K562 (cell line): ENCODE data around the gene GRIN1. TPM values are rescaled to one million over a fixed set of nuclear protein-coding genes. Genes with fewer than 3 reads are reported as not detected.
A peak's percentile ranks its signal among the peaks of the same experiment; 100 is the strongest.

Experiments used
- ATAC-seq: fragments of 200-7000 bp; cut with Tn5 transposase; 3 replicates; pipeline ENCODE4 v1.9.1; 2020; ENCODE audit warnings: moderate library complexity
- BruUV-seq: library from RNA; stranded (reverse); fragments of 400-500 nt; replicated peaks from 2 replicates; lab custom pipeline; 2021; lab: Mats Ljungman, UMichigan
- CTCF ChIA-PET: fragments of 300-600 bp; formaldehyde crosslinking; extraction: SDS; loops from one replicate; lab custom pipeline; 2021; ENCODE audit warnings: low intra/inter-chr PET ratio; lab: Yijun Ruan, JAX
- POLR2A ChIA-PET: fragments of 300-600, 350-650 bp; sonication (Branson Sonifier 250); formaldehyde crosslinking; extraction: SDS; loops from one replicate; lab custom pipeline; 2021; ENCODE audit warnings: antibody characterized with exemption, inconsistent platforms; lab: Yijun Ruan, JAX
- DNase-seq, 4 experiments: peaks; one replicate each; pipeline versions ENCODE4 v3.0.0 to v3.0.0-alpha.2; 2011 to 2018; ENCODE audit warnings: low spot score in 3 of 4, mixed read lengths in 3 of 4; ENCODE audit errors: extremely low read depth in 1 of 4
- FAIRE-seq: peaks from 2 replicates; lab custom pipeline; 2011; peaks lifted over from hg19 to GRCh38; lab: Jason Lieb, UNC
- H2AFZ ChIP-seq: 2 replicates; pipeline ENCODE4 v1.6.0; 2011; ENCODE audit warnings: low read depth, low read length, control low read depth, inconsistent platforms
- H3K27ac ChIP-seq: fragments of 200-600 bp; 3 replicates; pipeline ENCODE4 v1.8.0; 2011; ENCODE audit warnings: low read depth, mild to moderate bottlenecking, control low read depth, inconsistent platforms, low read length, moderate library complexity, mixed read lengths; ENCODE audit errors: extremely low read depth
- H3K27me3 ChIP-seq, 2 experiments: fragments of 300-600 bp in 1 of 2; 2 replicates in 1 of 2; 3 replicates in 1 of 2; pipeline versions ENCODE4 v1.6.0 to v1.8.0; 2011; ENCODE audit warnings: inconsistent platforms in 2 of 2, low read length in 2 of 2, mild to moderate bottlenecking in 1 of 2, mixed read lengths in 1 of 2, moderate library complexity in 1 of 2; ENCODE audit not compliant: control insufficient read depth in 2 of 2, insufficient read depth in 2 of 2
- H3K36me3 ChIP-seq: fragments of 300-600 bp; 3 replicates; pipeline ENCODE4 v1.8.0; 2011; ENCODE audit warnings: mild to moderate bottlenecking, low read length, inconsistent platforms; ENCODE audit not compliant: control insufficient read depth, insufficient read depth
- H3K4me1 ChIP-seq, 2 experiments: fragments of 200-600 bp in 1 of 2; replicated peaks in 1 of 2; 2 replicates in 1 of 2; 3 replicates in 1 of 2; pipeline versions ENCODE4 v1.5.1 to v1.8.0; 2011; ENCODE audit warnings: inconsistent platforms in 2 of 2, low read length in 2 of 2, mild to moderate bottlenecking in 1 of 2, mixed read lengths in 1 of 2, moderate library complexity in 1 of 2; ENCODE audit not compliant: control insufficient read depth in 2 of 2, insufficient read depth in 2 of 2
- H3K4me2 ChIP-seq: 2 replicates; pipeline ENCODE4 v1.6.1; 2011; ENCODE audit warnings: low read length, control low read depth, inconsistent platforms, mixed read lengths; ENCODE audit not compliant: insufficient read depth
- H3K4me3 ChIP-seq: fragments of 200-600 bp; sonication (generic), shearing (Covaris generic); 2 replicates; pipeline ENCODE4 v1.5.1; 2016; ENCODE audit warnings: control low read depth, inconsistent platforms
- H3K79me2 ChIP-seq: fragments of 200-600 bp; 3 replicates; pipeline ENCODE4 v1.8.0; 2011; ENCODE audit warnings: low read length, inconsistent platforms; ENCODE audit not compliant: control insufficient read depth, insufficient read depth
- H3K9ac ChIP-seq, 2 experiments: 2 replicates each; pipeline versions ENCODE4 v1.6.0 to v1.6.1; 2011; ENCODE audit warnings: low read depth in 2 of 2, low read length in 2 of 2, control low read depth in 1 of 2, inconsistent platforms in 1 of 2, mild to moderate bottlenecking in 1 of 2, mixed read lengths in 1 of 2; ENCODE audit not compliant: insufficient read depth in 1 of 2
- H3K9me1 ChIP-seq: one replicate; pipeline ENCODE4 v1.6.0; 2011; ENCODE audit warnings: inconsistent platforms, mild to moderate bottlenecking, low read length, moderate library complexity; ENCODE audit not compliant: control insufficient read depth, insufficient read depth
- H3K9me3 ChIP-seq: replicated peaks from 2 replicates; pipeline ENCODE4 v1.5.1; 2011; ENCODE audit warnings: low read depth, low read length, inconsistent platforms; ENCODE audit not compliant: control insufficient read depth, insufficient read depth
- H4K20me1 ChIP-seq: replicated peaks from 2 replicates; pipeline ENCODE4 v1.6.1; 2011; ENCODE audit warnings: low read length, inconsistent platforms, mixed read lengths; ENCODE audit not compliant: control insufficient read depth, insufficient read depth
- EHMT2 ChIP-seq: fragments of 450-650 bp; IDR thresholded peaks from 2 replicates; pipeline ENCODE4 v1.6.1; 2018; ENCODE audit warnings: antibody characterized with exemption
- GABPA ChIP-seq: fragments of 200-800 bp; sonication (Bioruptor generic); conservative IDR thresholded peaks from 2 replicates; pipeline ENCODE4 v1.6.1; 2016; ENCODE audit warnings: low read depth, missing genetic modification characterization, missing compliant biosample characterization
- GABPB1 ChIP-seq: sonication (generic); formaldehyde crosslinking; IDR thresholded peaks from 2 replicates; pipeline ENCODE4 v1.8.0; 2022; ENCODE audit warnings: mild to moderate bottlenecking, missing genetic modification reagents
- PCBP2 ChIP-seq: fragments of 200-400 bp; formaldehyde crosslinking; IDR thresholded peaks from 2 replicates; pipeline ENCODE4 v1.6.1; 2018; ENCODE audit warnings: low read length, low read depth, mild to moderate bottlenecking, moderate library complexity; ENCODE audit not compliant: poor library complexity, severe bottlenecking
- POLR3A ChIP-seq: IDR thresholded peaks from 2 replicates; pipeline ENCODE4 v1.6.1; 2011; ENCODE audit warnings: borderline replicate concordance, mild to moderate bottlenecking, moderate library complexity; ENCODE audit not compliant: insufficient read length, insufficient read depth; ENCODE audit errors: extremely low read depth
- RBM39 ChIP-seq: fragments of 200-400 bp; formaldehyde crosslinking; optimal IDR thresholded peaks from 2 replicates; pipeline ENCODE3; 2018; ENCODE audit warnings: low read depth, low read length
- SIX5 ChIP-seq, 2 experiments: IDR thresholded peaks; 2 replicates each; pipeline ENCODE4 v1.6.1; 2011; ENCODE audit warnings: low read length in 2 of 2, borderline replicate concordance in 1 of 2, low read depth in 1 of 2, mild to moderate bottlenecking in 1 of 2, moderate library complexity in 1 of 2; ENCODE audit not compliant: insufficient read depth in 1 of 2
- TFAM ChIP-seq: fragments of 250-450 bp; sonication (Bioruptor Pico); conservative IDR thresholded peaks from 2 replicates; pipeline ENCODE4 v1.5.0; 2021; ENCODE audit warnings: mild to moderate bottlenecking, moderate library complexity
- U2AF1 ChIP-seq: fragments of 200-400 bp; formaldehyde crosslinking; optimal IDR thresholded peaks from 2 replicates; pipeline ENCODE3; 2017; ENCODE audit warnings: mild to moderate bottlenecking, low read depth, low read length, moderate library complexity
- YBX1 ChIP-seq: fragments of 450-650 bp; IDR thresholded peaks from 2 replicates; pipeline ENCODE4 v1.7.1; 2016; ENCODE audit warnings: mild to moderate bottlenecking
- ZKSCAN8 ChIP-seq: fragments of 200-800 bp; sonication (Bioruptor generic); IDR thresholded peaks from 2 replicates; pipeline ENCODE4 v1.6.1; 2016; ENCODE audit warnings: missing genetic modification characterization, missing compliant biosample characterization
- ZNF12 ChIP-seq: sonication (generic); formaldehyde crosslinking; IDR thresholded peaks from 2 replicates; pipeline ENCODE4 v1.4.0; 2020; ENCODE audit warnings: mild to moderate bottlenecking, missing genetic modification reagents
- ZNF134 ChIP-seq: fragments of 250-450 bp; sonication (Bioruptor Pico); conservative IDR thresholded peaks from 2 replicates; pipeline ENCODE4 v1.4.0; 2020
- ZNF384 ChIP-seq: IDR thresholded peaks from 2 replicates; pipeline ENCODE4 v1.6.1; 2012; ENCODE audit warnings: low read depth, low read length, improper control_type of control experiment
- ZNF444 ChIP-seq: fragments of 250-450 bp; sonication (Bioruptor Pico); IDR thresholded peaks from 2 replicates; pipeline ENCODE4 v1.4.0; 2020; ENCODE audit warnings: mild to moderate bottlenecking, moderate library complexity
- ZNF699 ChIP-seq: fragments of 250-450 bp; sonication (Bioruptor Pico); IDR thresholded peaks from 2 replicates; pipeline ENCODE4 v1.8.0; 2021; ENCODE audit warnings: mild to moderate bottlenecking, moderate library complexity; ENCODE audit not compliant: insufficient replicate concordance
- WGBS: fragments of 100-300 bp; shearing (Covaris generic); methylation state at CpG from one replicate; pipeline ENCODE4 v1.1.6; 2016; ENCODE audit warnings: low coverage, mixed read lengths; ENCODE audit not compliant: insufficient coverage; ENCODE audit errors: missing lambda C conversion rate; 5-methylcytosine and 5-hydroxymethylcytosine counted together
- in situ Hi-C: fragments of 300-500 bp; cut with MboI; formaldehyde crosslinking; loops from 4 replicates; pipeline ENCODE4 v1.15.0; 2018; ENCODE audit warnings: inconsistent platforms, mixed read lengths
- intact Hi-C: fragments of 100-400 bp; cut with micrococcal nuclease; formaldehyde crosslinking; loops from 2 replicates; pipeline ENCODE4 v1.14.2; 2022
- polyA plus RNA-seq, 8 experiments: library from polyadenylated mRNA; depleted of rRNA in 4 of 8; stranded (reverse) in 5 of 8; unstranded in 3 of 8; fragments of >200 nt; fragmentation: Nextera tagmentation in 2 of 8; fragmentation: Illumina TruSeq in 1 of 8; extraction: Ambion mirVana in 2 of 8; extraction: Trizol in 1 of 8; gene quantifications; 2 replicates each; pipeline versions ENCODE4 v1.2.1 to v1.2.3, GENCODE V29; 2011 to 2014; ENCODE audit warnings: inconsistent platforms in 1 of 8, missing spikeins in 1 of 8
- total RNA-seq, 7 experiments: library from RNA; depleted of rRNA in 6 of 7; stranded (reverse); fragments of >200 nt in 6 of 7; fragmentation: Illumina TruSeq in 2 of 7; extraction: Trizol in 2 of 7; gene quantifications; 2 replicates each; pipeline versions ENCODE4 v1.2.1 to v1.2.3, GENCODE V29; 2011 to 2021; ENCODE audit warnings: low replicate concordance in 1 of 7
- TF ChIP-seq, protein P1 (sequence below): sonication (generic); formaldehyde crosslinking; IDR thresholded peaks from 2 replicates; pipeline ENCODE4 v1.9.0; 2022; ENCODE audit warnings: mild to moderate bottlenecking, missing genetic modification reagents

Gene GRIN1
- total and polyA plus RNA-seq, 9 of the 15 experiments (the other 6 are each of a cell fraction or from before 2014, with no cell fraction given), result 0.03 to 0.35 (median 0.16) TPM; not detected in 6

DNA sequence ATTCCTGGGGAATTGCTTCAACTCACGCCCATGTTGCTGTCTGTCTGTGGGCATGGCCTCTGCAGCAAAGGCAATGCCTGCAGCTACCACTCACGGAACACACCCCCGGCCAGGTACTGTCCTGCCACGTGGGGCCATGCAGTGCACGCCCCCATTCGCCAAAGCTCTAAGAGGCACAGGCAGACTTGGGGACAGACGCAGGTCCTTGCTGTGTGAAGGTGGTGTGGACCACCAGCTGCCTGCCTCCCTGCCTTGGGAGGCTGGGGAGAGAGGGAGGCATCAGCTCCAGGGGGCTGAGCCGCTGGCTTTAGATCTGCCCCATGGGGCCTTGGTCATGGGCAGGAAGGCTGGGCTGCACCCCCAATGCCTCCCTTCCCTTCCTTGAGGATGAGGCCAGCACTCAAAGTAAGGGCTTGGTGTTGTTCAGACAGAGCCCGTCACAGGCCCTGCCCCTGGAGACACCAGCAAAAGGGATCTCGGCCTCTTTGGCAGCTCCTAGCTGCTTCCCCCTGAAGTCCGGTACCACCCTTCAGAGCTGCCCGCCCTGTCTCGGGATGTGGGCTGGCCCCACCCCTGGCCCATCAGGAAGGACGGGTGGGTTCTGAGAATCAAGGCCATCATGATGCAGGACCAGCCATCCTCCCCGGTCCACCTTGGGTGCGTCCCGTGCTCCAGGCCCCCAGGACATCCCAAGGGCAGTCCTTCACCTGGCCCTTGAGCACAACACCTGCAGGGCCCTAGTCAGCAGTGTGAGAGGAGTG is 2.3 kb downstream of the GRIN1 start:
- DNase-seq (no peak), ATAC-seq (no peak), FAIRE-seq (no peak)
- no peak overlapping the region for H3K27ac ChIP-seq
- H4K20me1 ChIP-seq, result peaks cover 21% of the 10 kb centered on the region
- no TSS peak for BruUV-seq
- H3K9ac ChIP-seq, result 0 out of 4 replicates have a peak overlapping the region, but pooled peaks of 1 of the 2 experiments have one; percentile 7
- H3K9me1 ChIP-seq, result no peaks in the 10 kb centered on the region
- under 1% methylated on average over 17 of the region's 17 CpGs for WGBS
- intact Hi-C loops, result no loop called here
- peaks cover 0 to 53% of the 10 kb centered on the region in 2 experiments; a peak in 2 of 5 replicates for H3K4me1 ChIP-seq
- H2AFZ ChIP-seq, result no peak overlapping the region
- CTCF ChIA-PET, result no interaction called here
- no peaks in the 10 kb centered on the region for H3K79me2 ChIP-seq
- no peaks in the 10 kb centered on the region for H3K36me3 ChIP-seq
- in situ Hi-C loops, result no loop called here
- H3K4me3 ChIP-seq, result no peak overlapping the region
- TF ChIP-seq SIX5 (IDR thresholded peaks at IDR 0.05; ENCODE audit: borderline replicate concordance in 1 of 2, insufficient read depth in 1 of 2, low read depth in 1 of 2, low read length in 2 of 2) (no peak), ZNF699 (no peak), PCBP2 (no peak), GABPA (tag) (no peak), U2AF1 (no peak), ZNF12 (CRISPR knock-in tag) (no peak), TFAM (CRISPR knock-in tag) (no peak), ZNF134 (CRISPR knock-in tag) (no peak), EHMT2 (no peak), GABPB1 (CRISPR knock-in tag) (no peak), ZKSCAN8 (CRISPR knock-in tag) (no peak), YBX1 (no peak), ZNF384 (no peak), ZNF444 (no peak), RBM39 (no peak), POLR3A (no peak)
- TF ChIP-seq, protein P1, sequence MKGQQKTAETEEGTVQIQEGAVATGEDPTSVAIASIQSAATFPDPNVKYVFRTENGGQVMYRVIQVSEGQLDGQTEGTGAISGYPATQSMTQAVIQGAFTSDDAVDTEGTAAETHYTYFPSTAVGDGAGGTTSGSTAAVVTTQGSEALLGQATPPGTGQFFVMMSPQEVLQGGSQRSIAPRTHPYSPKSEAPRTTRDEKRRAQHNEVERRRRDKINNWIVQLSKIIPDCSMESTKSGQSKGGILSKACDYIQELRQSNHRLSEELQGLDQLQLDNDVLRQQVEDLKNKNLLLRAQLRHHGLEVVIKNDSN (CRISPR knock-in tag), result no peak
- POLR2A ChIA-PET, result interaction anchor here (0.6 to 1.5 kb wide), 2 partner anchors 9 to 11 kb away, joined by 3 to 10 read pairs; no protein-coding TSS in a partner anchor
- no peak overlapping the region for H3K4me2 ChIP-seq
- no peaks in the 10 kb centered on the region for H3K9me3 ChIP-seq
- peaks cover 43 to 77% of the 10 kb centered on the region in 2 experiments; a peak in 4 of 5 replicates for H3K27me3 ChIP-seq
